MM.1S (cell line): Measurements from ENCODE around the gene NAP1L5.

Experiments
- DNase-seq: peaks from one replicate; pipeline ENCODE4 v3.0.0-alpha.2; 2015
- H2AFZ ChIP-seq: fragments of 300-600 bp; sonication (generic); 2 replicates; pipeline ENCODE4 v1.6.0; 2016; ENCODE audit warnings: antibody characterized with exemption, low read length
- H3F3A ChIP-seq: fragments of 300-600 bp; sonication (generic); 2 replicates; pipeline ENCODE4 v1.6.1; 2016; ENCODE audit warnings: mild to moderate bottlenecking, antibody characterized with exemption, low read length, moderate library complexity, mixed read lengths; ENCODE audit not compliant: insufficient read depth
- H3K27ac ChIP-seq: fragments of 300-600 bp; sonication (generic); 2 replicates; pipeline ENCODE4 v1.5.1; 2016; ENCODE audit warnings: mild to moderate bottlenecking, low read length
- H3K27me3 ChIP-seq: fragments of 300-600 bp; sonication (generic); replicated peaks from 2 replicates; pipeline ENCODE4 v1.6.0; 2016; ENCODE audit warnings: low read length; ENCODE audit not compliant: insufficient read depth
- H3K36me3 ChIP-seq: fragments of 300-600 bp; sonication (generic); replicated peaks from 2 replicates; pipeline ENCODE4 v1.6.1; 2016; ENCODE audit warnings: mild to moderate bottlenecking, low read length, mixed read lengths; ENCODE audit not compliant: insufficient read depth
- H3K4me1 ChIP-seq: fragments of 300-600 bp; sonication (generic); 2 replicates; pipeline ENCODE4 v1.6.1; 2016; ENCODE audit warnings: low read length, mixed read lengths
- H3K4me2 ChIP-seq: fragments of 300-600 bp; sonication (generic); 2 replicates; pipeline ENCODE4 v1.6.0; 2016; ENCODE audit warnings: low read depth, low read length
- H3K4me3 ChIP-seq: fragments of 300-600 bp; sonication (generic); 2 replicates; pipeline ENCODE4 v1.5.1; 2016; ENCODE audit warnings: low read length, mixed read lengths
- H3K79me2 ChIP-seq: fragments of 300-600 bp; sonication (generic); 2 replicates; pipeline ENCODE4 v1.6.1; 2016; ENCODE audit warnings: mixed run types, low read length, mixed read lengths
- H3K9ac ChIP-seq: fragments of 300-600 bp; sonication (generic); 2 replicates; pipeline ENCODE4 v1.6.1; 2016; ENCODE audit warnings: low read length, mixed read lengths
- H3K9me2 ChIP-seq: fragments of 300-600 bp; sonication (generic); replicated peaks from 2 replicates; pipeline ENCODE4 v1.6.1; 2016; ENCODE audit warnings: mild to moderate bottlenecking, low read length, mixed read lengths; ENCODE audit not compliant: insufficient read depth
- H3K9me3 ChIP-seq: fragments of 300-600 bp; sonication (generic); replicated peaks from 2 replicates; pipeline ENCODE4 v1.6.1; 2016; ENCODE audit warnings: mild to moderate bottlenecking, low read length, mixed read lengths; ENCODE audit not compliant: insufficient read depth
- H4K20me1 ChIP-seq: fragments of 300-600 bp; sonication (generic); 2 replicates; pipeline ENCODE4 v1.6.1; 2016; ENCODE audit warnings: mild to moderate bottlenecking, low read length, moderate library complexity, mixed read lengths; ENCODE audit not compliant: insufficient read depth
- CTCF ChIP-seq: fragments of 300-600 bp; sonication (generic); IDR thresholded peaks from 2 replicates; pipeline ENCODE4 v1.5.1; 2016; ENCODE audit warnings: antibody characterized with exemption, low read length, mixed read lengths
- EZH2 ChIP-seq: fragments of 300-600 bp; sonication (generic); optimal IDR thresholded peaks from 2 replicates; pipeline ENCODE3; 2017; ENCODE audit warnings: low read depth, mild to moderate bottlenecking, antibody characterized with exemption, low read length, mixed read lengths
- EZH2phosphoT487 ChIP-seq: fragments of 300-600 bp; sonication (generic); IDR thresholded peaks from 2 replicates; pipeline ENCODE4 v1.6.1; 2018; ENCODE audit warnings: antibody characterized with exemption, low read length

Gene NAP1L5

GRCh38 chr4:88660446-88661294, 37.0 kb downstream of the NAP1L5 start:
- Histone ChIP-seq H4K20me1 (no peaks in the 10 kb centered on the region), H3F3A (no peaks in the 10 kb centered on the region), H3K4me3 (no peak overlapping the region), H3K4me2 (no peak overlapping the region), H2AFZ (no peak overlapping the region), H3K79me2 (no peaks in the 10 kb centered on the region), H3K9me2 (no peaks in the 10 kb centered on the region), H3K36me3 (no peaks in the 10 kb centered on the region), H3K9ac (no peak overlapping the region), H3K27me3 (no peaks in the 10 kb centered on the region), H3K27ac (no peak overlapping the region), H3K4me1 (no peaks in the 10 kb centered on the region), H3K9me3 (no peaks in the 10 kb centered on the region)
- no peak for TF ChIP-seq CTCF
- DNase-seq: no peak

DNA sequence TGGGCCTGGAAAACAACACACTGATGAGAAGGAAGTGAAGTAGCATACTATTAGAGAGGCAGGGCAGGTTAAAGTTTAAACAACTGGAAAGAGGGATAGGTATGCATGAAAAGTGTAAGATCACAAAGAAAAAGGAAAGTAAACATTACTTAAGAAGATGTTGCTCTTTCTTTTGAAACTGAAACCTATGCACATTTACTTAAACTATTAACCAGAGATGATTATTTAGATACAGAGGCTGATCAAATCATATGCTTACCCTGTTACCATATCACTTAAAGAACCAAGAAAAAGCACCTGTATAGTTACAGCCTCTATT, 37.8 kb downstream of the NAP1L5 start:
- Histone ChIP-seq H4K20me1 (no peaks in the 10 kb centered on the region; the same call in 1 of the 2 replicates), H2AFZ (no peak overlapping the region), H3K9me2 (no peaks in the 10 kb centered on the region), H3K4me1 (no peaks in the 10 kb centered on the region), H3K4me3 (no peak overlapping the region), H3K36me3 (no peaks in the 10 kb centered on the region), H3K79me2 (no peaks in the 10 kb centered on the region), H3F3A (no peaks in the 10 kb centered on the region), H3K4me2 (no peak overlapping the region), H3K9me3 (no peaks in the 10 kb centered on the region), H3K27ac (no peak overlapping the region), H3K27me3 (no peaks in the 10 kb centered on the region), H3K9ac (no peak overlapping the region)
- TF ChIP-seq EZH2phosphoT487 (no peak), EZH2 (no peak), CTCF (no peak)
- no peak for DNase-seq

- no peak for TF ChIP-seq EZH2
- no peak for TF ChIP-seq EZH2phosphoT487
- peak; percentile 60 for TF ChIP-seq CTCF
- peak; percentile 51 for DNase-seq
Observed at GRCh38 chr4:88659055-88659889, 38.4 kb downstream of the NAP1L5 start.

More at GRCh38 chr4:88659055-88659889, 38.4 kb downstream of the NAP1L5 start:
- Histone ChIP-seq H3F3A (no peaks in the 10 kb centered on the region), H3K4me2 (no peak overlapping the region), H3K36me3 (no peaks in the 10 kb centered on the region), H4K20me1 (no peaks in the 10 kb centered on the region; the same call in 1 of the 2 replicates), H3K27me3 (no peaks in the 10 kb centered on the region), H3K79me2 (no peaks in the 10 kb centered on the region), H3K9ac (no peak overlapping the region), H3K4me1 (no peaks in the 10 kb centered on the region), H3K9me3 (no peaks in the 10 kb centered on the region), H3K27ac (no peak overlapping the region), H2AFZ (no peak overlapping the region), H3K9me2 (no peaks in the 10 kb centered on the region), H3K4me3 (no peak overlapping the region)
